LNCAP (cell line): ENCODE data around the gene STUM.

Source experiments
- CTCF ChIP-seq: fragments of 450-650 bp; IDR thresholded peaks from 2 replicates; pipeline ENCODE4 v1.5.1; 2017; ENCODE audit warnings: mild to moderate bottlenecking

The STUM gene

GRCh38 chr1:226575436-226575720 is 26.8 kb downstream of the STUM start:
- no peak for TF ChIP-seq CTCF

GRCh38 chr1:226575739-226576378 is 27.3 kb downstream of the STUM start:
- no peak for TF ChIP-seq CTCF

GRCh38 chr1:226576601-226577000 is 28.0 kb downstream of the STUM start:
- TF ChIP-seq CTCF, result no peak

- no peak for TF ChIP-seq CTCF
Observed at GRCh38 chr1:226577401-226578180, 29.0 kb downstream of the STUM start.

- no peak for TF ChIP-seq CTCF
Observed at GRCh38 chr1:226578946-226579578, 30.5 kb downstream of the STUM start.

- no peak for TF ChIP-seq CTCF
Observed at GRCh38 chr1:226579781-226580323, 31.3 kb downstream of the STUM start.

- TF ChIP-seq CTCF, result no peak
Observed at GRCh38 chr1:226580625-226581270, 32.2 kb downstream of the STUM start.
